T47D (cell line): ENCODE measurements around the gene ABI2.
A peak's percentile ranks its signal among the peaks of the same experiment; 100 is the strongest.
"Not testable (repeated sequence)": the region's sequence is repeated elsewhere in the genome, so short reads cannot be mapped to it uniquely, and the experiment has no call there.

ENCODE experiments used
- DNase-seq, 2 experiments: peaks; one replicate each; pipeline versions ENCODE4 v3.0.0 to v3.0.0-alpha.2; 2011 to 2012; ENCODE audit warnings: low read depth in 1 of 2, low spot score in 1 of 2
- JUND ChIP-seq: IDR thresholded peaks from 2 replicates; pipeline ENCODE4 v1.6.1; 2012; ENCODE audit warnings: low read depth
- in situ Hi-C: cut with HindIII; loops from 2 replicates; pipeline ENCODE4 v1.10.0; 2016; ENCODE audit warnings: low sequenced_read_pairs, low pct_unique_long_range_greater_than_20kb

ABI2 gene

GRCh38 chr2:203327901-203328759 lies at the start of gene ABI2:
Gene ABI2, plus strand, starts transcription at chr2:203328394. Its CDS starts 121 bp downstream, at chr2:203328515.
- in situ Hi-C loops = no loop called here
- peak; percentile 81 to 86 for DNase-seq
- no peak for TF ChIP-seq JUND

GRCh38 chr2:203279288-203279687 lies 48.9 kb upstream of the ABI2 start:
- peak in 1 of 2 experiments; percentile 42 for DNase-seq
- no peak for TF ChIP-seq JUND
- in situ Hi-C loops = no loop called here

GRCh38 chr2:203280428-203281064 lies 47.6 kb upstream of the ABI2 start:
- in situ Hi-C loops = no loop called here
- no peak for DNase-seq
- TF ChIP-seq JUND = no peak

GRCh38 chr2:203282101-203282500 lies 46.1 kb upstream of the ABI2 start:
- DNase-seq = no peak
- in situ Hi-C loops = no loop called here
- TF ChIP-seq JUND = no peak

- no peak for TF ChIP-seq JUND
- in situ Hi-C loops = no loop called here
- DNase-seq = no peak
Measured at GRCh38 chr2:203286532-203286931, 41.7 kb upstream of the ABI2 start.

- TF ChIP-seq JUND = no peak
- in situ Hi-C loops = no loop called here
- DNase-seq = no peak
Measured at GRCh38 chr2:203301667-203302066, 26.5 kb upstream of the ABI2 start.

GRCh38 chr2:203302586-203302985 lies 25.6 kb upstream of the ABI2 start:
- DNase-seq, in situ Hi-C loops: not testable (repeated sequence)

GRCh38 chr2:203310688-203311436 lies 17.3 kb upstream of the ABI2 start:
- TF ChIP-seq JUND = no peak
- no peak for DNase-seq
- in situ Hi-C loops = no loop called here

GRCh38 chr2:203326356-203326755 lies 1.8 kb upstream of the ABI2 start:
- no peak for DNase-seq
- in situ Hi-C loops = no loop called here
- no peak for TF ChIP-seq JUND

- TF ChIP-seq JUND = no peak
- DNase-seq = no peak
- in situ Hi-C loops = no loop called here
Measured at GRCh38 chr2:203327582-203327900, 653 bp upstream of the ABI2 start.

- DNase-seq = peak; percentile 24 to 30
- in situ Hi-C loops = no loop called here
Measured at GRCh38 chr2:203328760-203329540, 756 bp downstream of the ABI2 start.

GRCh38 chr2:203330434-203330833 lies 2.2 kb downstream of the ABI2 start:
- TF ChIP-seq JUND = no peak
- in situ Hi-C loops = no loop called here
- DNase-seq = peak in 1 of 2 experiments; percentile 2

More at GRCh38 chr2:203328760-203329540, 756 bp downstream of the ABI2 start:
- no peak for TF ChIP-seq JUND

GRCh38 chr2:203338322-203338721 lies 10.1 kb downstream of the ABI2 start:
- in situ Hi-C loops = no loop called here
- no peak for TF ChIP-seq JUND
- DNase-seq = no peak
